SK-N-SH treated with all-trans-retinoic acid at 6 μM for 48 hours (cell line): ENCODE data around the gene SURF4.

Source experiments
- ARNTL ChIP-seq: fragments of 450-650 bp; formaldehyde crosslinking; IDR thresholded peaks from 2 replicates; pipeline ENCODE4 v1.5.0; 2020; ENCODE audit warnings: low read depth, mild to moderate bottlenecking, moderate library complexity, borderline replicate concordance
- BACH2 ChIP-seq: fragments of 250-450 bp; sonication (Bioruptor Pico); IDR thresholded peaks from 2 replicates; pipeline ENCODE4 v1.9.0; 2021; ENCODE audit warnings: mild to moderate bottlenecking, borderline replicate concordance
- GLIS3 ChIP-seq: fragments of 250-450 bp; sonication (Bioruptor Pico); IDR thresholded peaks from 2 replicates; pipeline ENCODE4 v1.5.0; 2020; ENCODE audit warnings: mild to moderate bottlenecking, moderate library complexity
- OSR1 ChIP-seq: fragments of 250-450 bp; sonication (Bioruptor Pico); IDR thresholded peaks from 2 replicates; pipeline ENCODE4 v1.8.0; 2022; ENCODE audit warnings: moderate library complexity, mild to moderate bottlenecking, inconsistent platforms
- RARB ChIP-seq: fragments of 250-450 bp; sonication (Bioruptor Pico); IDR thresholded peaks from 2 replicates; pipeline ENCODE4 v1.8.0; 2021; ENCODE audit warnings: mild to moderate bottlenecking, moderate library complexity
- TOX ChIP-seq: fragments of 250-450 bp; sonication (Bioruptor Pico); IDR thresholded peaks from 2 replicates; pipeline ENCODE4 v1.8.0; 2021; ENCODE audit warnings: mild to moderate bottlenecking, moderate library complexity, borderline replicate concordance
- ZNF70 ChIP-seq: fragments of 450-650 bp; formaldehyde crosslinking; IDR thresholded peaks from 2 replicates; pipeline ENCODE4 v1.5.0; 2020; ENCODE audit warnings: mild to moderate bottlenecking, moderate library complexity

- TF ChIP-seq TOX (CRISPR knock-in tag) (no peak), ARNTL (CRISPR knock-in tag) (no peak), ZNF70 (no peak), BACH2 (CRISPR knock-in tag) (no peak), GLIS3 (CRISPR knock-in tag) (no peak), RARB (CRISPR knock-in tag) (no peak), OSR1 (CRISPR knock-in tag) (no peak)
Observed at GRCh38 chr9:133425049-133425632, 49.3 kb upstream of the SURF4 start.
